ENCODE measurements around the gene ODAD3.

DNA sequence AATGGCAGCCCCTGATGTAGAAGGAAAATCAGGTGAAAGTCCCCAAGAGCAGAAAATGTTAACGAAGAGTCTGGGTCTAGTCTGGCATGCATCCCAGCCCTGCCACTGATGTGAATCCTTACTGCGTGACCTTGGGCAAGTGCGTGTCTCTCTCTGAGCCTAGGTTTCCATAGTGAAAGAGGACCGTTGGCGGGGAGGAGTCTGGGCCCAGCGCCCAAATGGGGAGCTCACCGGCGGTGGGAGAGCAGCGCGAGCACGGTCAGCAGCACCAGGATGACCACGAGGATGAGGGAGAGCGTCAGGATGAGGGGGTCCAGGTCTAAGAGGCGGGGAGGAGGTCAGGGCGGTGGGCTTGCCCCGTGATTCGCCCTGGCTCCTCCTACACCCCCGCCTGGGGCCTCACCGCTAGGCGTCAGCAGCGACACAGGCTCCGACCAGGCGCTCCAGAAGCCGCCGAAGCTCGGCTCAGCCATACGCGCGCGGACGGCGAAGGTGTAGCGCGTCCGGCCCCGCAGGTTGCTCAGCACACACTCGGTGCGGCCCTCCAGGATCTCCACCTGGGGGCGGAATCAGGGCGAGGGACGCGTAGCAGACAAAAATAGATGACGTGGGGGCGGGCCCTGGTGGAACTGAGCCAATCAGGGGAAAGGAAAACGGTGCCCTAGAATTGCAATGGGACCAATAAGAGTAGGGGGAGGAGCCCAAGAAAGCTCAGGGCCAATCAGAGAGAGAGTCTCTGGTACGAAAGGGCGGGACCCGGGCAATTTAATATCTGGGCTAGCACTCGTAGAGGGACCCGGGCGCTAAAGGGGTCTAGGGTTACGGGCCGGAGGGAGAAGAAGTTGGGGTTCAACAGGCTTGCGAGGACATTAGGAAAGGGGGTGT is 54.0 kb downstream of the ODAD3 start:
- TF ChIP-seq EZH2 (IDR thresholded peaks at IDR 0.05), result no peak
- peak; percentile 70 for TF ChIP-seq POLR2AphosphoS5 (IDR thresholded peaks at IDR 0.05; ENCODE audit: borderline replicate concordance, low read depth, low read length)
- TF ChIP-seq FOXP2 (optimal IDR thresholded peaks at IDR 0.05; ENCODE audit: control extremely low read depth, extremely low read length, insufficient read depth), result no peak
